ENCODE measurements around the gene IP6K2. TPM values are rescaled to one million over a fixed set of nuclear protein-coding genes. Genes with fewer than 3 reads are reported as not detected.
"Not testable (repeated sequence)": the region's sequence is repeated elsewhere in the genome, so short reads cannot be mapped to it uniquely, and the experiment has no call there.

The IP6K2 gene
- 53.1 and 55.0 TPM in 2 replicates for total RNA-seq
- polyA plus RNA-seq (2012): 70.6 TPM

- DNase-seq (ENCODE audit: low read depth): peak; percentile 98
These were observed at the start of gene IP6K2 for GRCh38 chr3:48716982-48717746. TSS of gene IP6K2 (minus strand) at chr3:48717221. CDS start at chr3:48695291, 21,930 bp downstream.

- DNase-seq (ENCODE audit: low read depth): no peak
These were observed 48.4 kb upstream of the IP6K2 start for GRCh38 chr3:48765376-48765775.

- no peak for DNase-seq (ENCODE audit: low read depth)
These were observed 45.8 kb upstream of the IP6K2 start for GRCh38 chr3:48762816-48763215.

- DNase-seq (ENCODE audit: low read depth): not testable (repeated sequence)
These were observed 43.0 kb upstream of the IP6K2 start for GRCh38 chr3:48759991-48760540.

- DNase-seq (ENCODE audit: low read depth): not testable (repeated sequence)
These were observed 42.5 kb upstream of the IP6K2 start for GRCh38 chr3:48759531-48759930.

GRCh38 chr3:48759071-48759470 is 42.0 kb upstream of the IP6K2 start:
- DNase-seq (ENCODE audit: low read depth): no peak

GRCh38 chr3:48756640-48757039 is 39.6 kb upstream of the IP6K2 start:
- no peak for DNase-seq (ENCODE audit: low read depth)

- peak; percentile 28 for DNase-seq (ENCODE audit: low read depth)
These were observed 33.8 kb upstream of the IP6K2 start for GRCh38 chr3:48750856-48751255.

- no peak for DNase-seq (ENCODE audit: low read depth)
These were observed 31.7 kb upstream of the IP6K2 start for GRCh38 chr3:48748754-48749153.

- DNase-seq (ENCODE audit: low read depth): peak; percentile 35
These were observed 30.7 kb upstream of the IP6K2 start for GRCh38 chr3:48747706-48748105.

GRCh38 chr3:48747015-48747615 is 30.1 kb upstream of the IP6K2 start:
- DNase-seq (ENCODE audit: low read depth): no peak

- no peak for DNase-seq (ENCODE audit: low read depth)
These were observed 26.8 kb upstream of the IP6K2 start for GRCh38 chr3:48743773-48744172.

GRCh38 chr3:48741226-48741625 is 24.2 kb upstream of the IP6K2 start:
- not testable (repeated sequence) for DNase-seq (ENCODE audit: low read depth)

- DNase-seq (ENCODE audit: low read depth): peak; percentile 91
These were observed 23.2 kb upstream of the IP6K2 start for GRCh38 chr3:48739955-48740823.

- no peak for DNase-seq (ENCODE audit: low read depth)
These were observed 22.6 kb upstream of the IP6K2 start for GRCh38 chr3:48739617-48739954.

GRCh38 chr3:48738926-48739616 is 22.1 kb upstream of the IP6K2 start:
- DNase-seq (ENCODE audit: low read depth): no peak

- DNase-seq (ENCODE audit: low read depth): no peak
These were observed 21.1 kb upstream of the IP6K2 start for GRCh38 chr3:48738144-48738536.

GRCh38 chr3:48735075-48735767 is 18.2 kb upstream of the IP6K2 start:
- DNase-seq (ENCODE audit: low read depth): not testable (repeated sequence)

GRCh38 chr3:48734541-48734940 is 17.5 kb upstream of the IP6K2 start:
- not testable (repeated sequence) for DNase-seq (ENCODE audit: low read depth)

- DNase-seq (ENCODE audit: low read depth): not testable (repeated sequence)
These were observed 16.9 kb upstream of the IP6K2 start for GRCh38 chr3:48733752-48734518.
